Activated T-cell treated with anti-CD3 and anti-CD28 coated beads, Interleukin-2, amount 50 U/mL, for 24 hours (primary cell): Measurements from ENCODE around the gene SLC35F3.
"Not testable (repeated sequence)": the region's sequence is repeated elsewhere in the genome, so short reads cannot be mapped to it uniquely, and the experiment has no call there.

Experiments used
- DNase-seq: peaks from one replicate; pipeline ENCODE4 v3.0.0-alpha.2; 2020
- H3K27ac Mint-ChIP-seq: 2 replicates; pipeline ENCODE4 v1.8.0; 2020; ENCODE audit warnings: mild to moderate bottlenecking, mixed read lengths
- H3K27me3 Mint-ChIP-seq: 2 replicates; pipeline ENCODE4 v1.8.0; 2020; ENCODE audit warnings: mixed read lengths
- H3K36me3 Mint-ChIP-seq: 2 replicates; pipeline ENCODE4 v1.8.0; 2020; ENCODE audit warnings: low read depth, mixed read lengths
- H3K4me1 Mint-ChIP-seq: 2 replicates; pipeline ENCODE4 v1.8.0; 2020; ENCODE audit warnings: low read depth, mixed read lengths
- H3K4me3 Mint-ChIP-seq: 2 replicates; pipeline ENCODE4 v1.8.0; 2020; ENCODE audit warnings: mild to moderate bottlenecking, moderate library complexity, mixed read lengths
- H3K9me3 Mint-ChIP-seq: 2 replicates; pipeline ENCODE4 v1.8.0; 2020; ENCODE audit warnings: mixed read lengths

The SLC35F3 gene

GRCh38 chr1:234342774-234343173, 438.3 kb downstream of the SLC35F3 start:
- H3K36me3 Mint-ChIP-seq: no peaks in the 10 kb centered on the region
- no peaks in the 10 kb centered on the region for H3K9me3 Mint-ChIP-seq
- H3K4me3 Mint-ChIP-seq: no peak overlapping the region
- no peaks in the 10 kb centered on the region for H3K4me1 Mint-ChIP-seq
- no peaks in the 10 kb centered on the region for H3K27me3 Mint-ChIP-seq
- no peak overlapping the region for H3K27ac Mint-ChIP-seq
- no peak for DNase-seq

- Mint-ChIP-seq H3K27me3 (peaks cover 5% of the 10 kb centered on the region), H3K36me3 (no peaks in the 10 kb centered on the region), H3K4me3 (no peak overlapping the region), H3K9me3 (no peaks in the 10 kb centered on the region), H3K4me1 (no peaks in the 10 kb centered on the region), H3K27ac (no peak overlapping the region)
- no peak for DNase-seq
These were observed 440.8 kb downstream of the SLC35F3 start for GRCh38 chr1:234345237-234345636.

GRCh38 chr1:234348964-234349363, 444.5 kb downstream of the SLC35F3 start:
- no peak for DNase-seq
- H3K27ac Mint-ChIP-seq: no peak overlapping the region
- no peaks in the 10 kb centered on the region for H3K36me3 Mint-ChIP-seq
- no peaks in the 10 kb centered on the region for H3K4me1 Mint-ChIP-seq
- peaks cover 5% of the 10 kb centered on the region for H3K27me3 Mint-ChIP-seq
- no peaks in the 10 kb centered on the region for H3K9me3 Mint-ChIP-seq
- no peak overlapping the region for H3K4me3 Mint-ChIP-seq

GRCh38 chr1:234355782-234356510, 451.5 kb downstream of the SLC35F3 start:
- H3K27ac Mint-ChIP-seq: peak overlapping the region; percentile 13
- no peak for DNase-seq
- H3K4me1 Mint-ChIP-seq: peaks cover 14% of the 10 kb centered on the region
- H3K4me3 Mint-ChIP-seq: peak overlapping the region; percentile 82
- peaks cover 5% of the 10 kb centered on the region for H3K27me3 Mint-ChIP-seq
- H3K36me3 Mint-ChIP-seq: no peaks in the 10 kb centered on the region
- H3K9me3 Mint-ChIP-seq: no peaks in the 10 kb centered on the region

- DNase-seq: peak; percentile 67
- not testable (repeated sequence) for H3K36me3 Mint-ChIP-seq, H3K9me3 Mint-ChIP-seq, H3K27me3 Mint-ChIP-seq
- Mint-ChIP-seq H3K4me3 (peak overlapping the region; percentile 82), H3K27ac (peak overlapping the region; percentile 86), H3K4me1 (peaks cover 14% of the 10 kb centered on the region)
These were observed 452.3 kb downstream of the SLC35F3 start for GRCh38 chr1:234356615-234357269.

GRCh38 chr1:234357831-234358230, 453.4 kb downstream of the SLC35F3 start:
- no peak for DNase-seq
- Mint-ChIP-seq H3K27ac (no peak overlapping the region), H3K9me3 (no peaks in the 10 kb centered on the region), H3K4me1 (peaks cover 14% of the 10 kb centered on the region), H3K36me3 (no peaks in the 10 kb centered on the region), H3K4me3 (peak overlapping the region; percentile 82), H3K27me3 (peaks cover 5% of the 10 kb centered on the region)

- Mint-ChIP-seq H3K4me3 (no peak overlapping the region), H3K9me3 (no peaks in the 10 kb centered on the region), H3K27me3 (peaks cover 5% of the 10 kb centered on the region), H3K4me1 (peaks cover 12% of the 10 kb centered on the region), H3K27ac (no peak overlapping the region), H3K36me3 (no peaks in the 10 kb centered on the region)
- DNase-seq: no peak
These were observed 456.7 kb downstream of the SLC35F3 start for GRCh38 chr1:234361102-234361603.

- no peak overlapping the region for H3K27ac Mint-ChIP-seq
- no peak for DNase-seq
- peaks cover 9% of the 10 kb centered on the region for H3K4me1 Mint-ChIP-seq
- no peak overlapping the region for H3K4me3 Mint-ChIP-seq
- H3K27me3 Mint-ChIP-seq: peaks cover 5% of the 10 kb centered on the region
- H3K9me3 Mint-ChIP-seq: no peaks in the 10 kb centered on the region
- H3K36me3 Mint-ChIP-seq: no peaks in the 10 kb centered on the region
These were observed 458.1 kb downstream of the SLC35F3 start for GRCh38 chr1:234362558-234362957.

GRCh38 chr1:234368320-234369032, 464.0 kb downstream of the SLC35F3 start:
- Mint-ChIP-seq H3K4me1 (peaks cover 33% of the 10 kb centered on the region), H3K27ac (peak overlapping the region; percentile 33), H3K36me3 (peaks cover 9% of the 10 kb centered on the region), H3K4me3 (peak overlapping the region; percentile 0), H3K9me3 (no peaks in the 10 kb centered on the region), H3K27me3 (no peaks in the 10 kb centered on the region)
- DNase-seq: peak; percentile 36

- Mint-ChIP-seq H3K4me3 (no peak overlapping the region), H3K9me3 (no peaks in the 10 kb centered on the region), H3K27me3 (no peaks in the 10 kb centered on the region), H3K36me3 (peaks cover 15% of the 10 kb centered on the region), H3K4me1 (peaks cover 34% of the 10 kb centered on the region), H3K27ac (no peak overlapping the region)
- no peak for DNase-seq
These were observed 464.6 kb downstream of the SLC35F3 start for GRCh38 chr1:234369033-234369430.

GRCh38 chr1:234369784-234370183, 465.3 kb downstream of the SLC35F3 start:
- H3K27ac Mint-ChIP-seq: no peak overlapping the region
- peaks cover 41% of the 10 kb centered on the region for H3K4me1 Mint-ChIP-seq
- H3K9me3 Mint-ChIP-seq: no peaks in the 10 kb centered on the region
- DNase-seq: no peak
- H3K36me3 Mint-ChIP-seq: peaks cover 22% of the 10 kb centered on the region
- no peaks in the 10 kb centered on the region for H3K27me3 Mint-ChIP-seq
- no peak overlapping the region for H3K4me3 Mint-ChIP-seq

GRCh38 chr1:234371414-234371813, 466.9 kb downstream of the SLC35F3 start:
- Mint-ChIP-seq H3K27me3 (no peaks in the 10 kb centered on the region), H3K4me3 (peak overlapping the region; percentile 98), H3K36me3 (peaks cover 37% of the 10 kb centered on the region), H3K9me3 (no peaks in the 10 kb centered on the region), H3K4me1 (peaks cover 56% of the 10 kb centered on the region), H3K27ac (no peak overlapping the region)
- no peak for DNase-seq

- peaks cover 45% of the 10 kb centered on the region for H3K36me3 Mint-ChIP-seq
- peak overlapping the region; percentile 98 for H3K4me3 Mint-ChIP-seq
- DNase-seq: no peak
- H3K4me1 Mint-ChIP-seq: peaks cover 60% of the 10 kb centered on the region
- peak overlapping the region; percentile 100 for H3K27ac Mint-ChIP-seq
- H3K27me3 Mint-ChIP-seq: no peaks in the 10 kb centered on the region
- H3K9me3 Mint-ChIP-seq: no peaks in the 10 kb centered on the region
These were observed 467.7 kb downstream of the SLC35F3 start for GRCh38 chr1:234372011-234372757.
